Activated CD4-positive, alpha-beta memory T cell treated with anti-CD3 and anti-CD28 coated beads for 36 hours (primary cell): ENCODE data around the gene SRPRB. TPM values are rescaled to one million over a fixed set of nuclear protein-coding genes. Genes with fewer than 3 reads are reported as not detected.

Source experiments
- CTCF ChIA-PET: fragments of 350-600 bp; sonication (Branson Sonifier 250); formaldehyde crosslinking; loops from one replicate; lab custom pipeline; 2021; ENCODE audit warnings: antibody characterized with exemption, inconsistent platforms; lab: Charles Lee
- POLR2A ChIA-PET: fragments of 350-600 bp; sonication (Branson Sonifier 250); formaldehyde crosslinking; loops from one replicate; lab custom pipeline; 2021; ENCODE audit warnings: antibody characterized with exemption; lab: Charles Lee
- DNase-seq: peaks from one replicate; pipeline ENCODE4 v3.0.0-alpha.2; 2020
- H3K27ac Mint-ChIP-seq: one replicate; pipeline ENCODE4 v1.8.0; 2021; ENCODE audit warnings: mixed read lengths
- H3K27me3 Mint-ChIP-seq: one replicate; pipeline ENCODE4 v1.8.0; 2021; ENCODE audit warnings: mixed read lengths
- H3K36me3 Mint-ChIP-seq: one replicate; pipeline ENCODE4 v1.8.0; 2021; ENCODE audit warnings: mixed read lengths
- H3K4me1 Mint-ChIP-seq: one replicate; pipeline ENCODE4 v1.8.0; 2021; ENCODE audit warnings: low read depth, mixed read lengths
- H3K4me3 Mint-ChIP-seq: one replicate; pipeline ENCODE4 v1.8.0; 2021; ENCODE audit warnings: mild to moderate bottlenecking, mixed read lengths
- H3K9me3 Mint-ChIP-seq: one replicate; pipeline ENCODE4 v1.8.0; 2021; ENCODE audit warnings: mixed read lengths
- intact Hi-C: fragments of 100-400 bp; cut with micrococcal nuclease; formaldehyde crosslinking; loops from one replicate; pipeline ENCODE4 v1.15.1; 2023
- total RNA-seq, 2 experiments: library from RNA; stranded (reverse); gene quantifications; one replicate each; pipeline ENCODE4 v1.2.3, GENCODE V29; 2021

SRPRB gene
- total RNA-seq, 2 experiments from 2014 or later: 65.7 to 66.7 TPM

DNA sequence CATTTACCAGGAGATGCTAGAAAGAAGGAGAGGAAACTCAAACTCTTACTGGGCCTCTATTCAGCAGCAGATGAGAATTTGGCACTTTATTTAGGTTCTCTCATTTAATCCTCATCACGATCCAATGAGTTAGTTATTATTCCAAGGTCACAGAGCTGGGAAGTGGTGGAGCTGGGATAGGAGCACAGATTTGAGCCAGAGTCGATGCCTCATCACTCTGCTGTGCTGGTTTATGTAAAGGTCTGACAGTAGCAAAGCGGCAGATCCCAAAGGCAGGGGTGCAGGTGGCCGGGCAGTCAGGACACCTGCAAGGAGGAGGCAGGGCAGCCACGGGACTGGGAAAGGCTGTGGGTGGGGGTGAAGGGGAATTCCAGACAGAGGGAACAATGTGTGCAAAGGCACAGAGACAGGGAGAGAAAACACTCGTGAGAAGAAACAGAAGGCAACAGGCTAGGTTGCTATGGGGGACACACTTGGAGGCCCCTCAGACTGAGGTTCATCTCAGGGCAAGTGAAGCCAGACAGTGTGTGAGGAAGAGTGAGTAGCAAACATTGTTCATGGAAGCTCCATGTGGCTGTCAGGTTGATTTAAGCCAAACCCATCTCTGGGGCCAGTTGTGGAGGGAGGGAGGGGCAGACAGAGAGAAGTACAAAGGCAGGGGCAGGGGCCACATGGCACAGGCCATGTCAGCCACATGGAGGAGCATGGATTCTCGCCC, 63.3 kb downstream of the SRPRB start:
- DNase-seq: no peak
- CTCF ChIA-PET: no interaction called here
- H3K4me1 Mint-ChIP-seq: no peaks in the 10 kb centered on the region

DNA sequence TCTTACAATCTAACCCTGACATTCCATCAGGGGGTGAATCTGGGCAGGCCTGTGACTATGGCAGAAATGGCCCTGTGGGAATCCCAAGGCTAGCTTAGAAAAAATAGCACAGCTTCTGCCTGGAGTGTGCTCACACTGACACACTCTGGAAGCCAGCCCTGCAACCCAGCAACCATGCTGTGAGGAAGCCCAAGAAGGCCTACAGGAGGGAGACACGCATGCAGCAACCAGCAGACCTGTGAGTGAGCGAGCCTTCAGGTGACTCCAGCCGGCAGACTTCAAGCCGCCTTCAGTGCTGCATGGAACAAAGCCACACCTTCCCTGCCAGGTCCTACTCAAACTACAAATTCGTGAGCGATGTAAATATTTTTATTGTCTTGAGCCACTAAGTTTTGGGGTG, 64.0 kb downstream of the SRPRB start:
- Mint-ChIP-seq H3K4me3 (no peak overlapping the region), H3K4me1 (no peaks in the 10 kb centered on the region), H3K27ac (no peak overlapping the region), H3K27me3 (peaks cover 18% of the 10 kb centered on the region), H3K9me3 (no peaks in the 10 kb centered on the region), H3K36me3 (no peaks in the 10 kb centered on the region)
- ChIA-PET POLR2A (no interaction called here), CTCF (no interaction called here)
- no peak for DNase-seq
- intact Hi-C loops: no loop called here

More for the DNA sequence above, 63.3 kb downstream of the SRPRB start:
- Mint-ChIP-seq H3K27ac (no peak overlapping the region), H3K9me3 (no peaks in the 10 kb centered on the region), H3K36me3 (no peaks in the 10 kb centered on the region), H3K27me3 (peaks cover 15% of the 10 kb centered on the region), H3K4me3 (no peak overlapping the region)
- intact Hi-C loops: no loop called here
- POLR2A ChIA-PET: no interaction called here

- Mint-ChIP-seq H3K36me3 (no peaks in the 10 kb centered on the region), H3K27ac (no peak overlapping the region), H3K4me3 (no peak overlapping the region), H3K4me1 (no peaks in the 10 kb centered on the region), H3K9me3 (no peaks in the 10 kb centered on the region), H3K27me3 (peaks cover 27% of the 10 kb centered on the region)
- intact Hi-C loops: no loop called here
- DNase-seq: no peak
- POLR2A ChIA-PET: no interaction called here
- CTCF ChIA-PET: no interaction called here
Measured at GRCh38 chr3:133870822-133871221, 65.2 kb downstream of the SRPRB start.

Other genes starting within 250 kb of the SRPRB start
- 100 to 1,000 TPM; 204 to 209 TPM for gene CDV3, start 232.1 kb upstream of the SRPRB start, total RNA-seq
- gene TOPBP1, start 143.9 kb upstream of the SRPRB start, total RNA-seq: 10 to 100 TPM; 73.9 to 79.1 TPM
- under 1 TPM; 0.44 to 0.67 TPM for gene TF, start 59.4 kb upstream of the SRPRB start, total RNA-seq
- 1 to 10 TPM; 2.7 to 3.9 TPM for gene RAB6B, start 90.1 kb downstream of the SRPRB start, total RNA-seq
- gene SLCO2A1, start 224.1 kb downstream of the SRPRB start, total RNA-seq: not detected